Measurements from ENCODE around the gene FBXL13.
A peak's percentile ranks its signal among the peaks of the same experiment; 100 is the strongest.

The FBXL13 gene

DNA sequence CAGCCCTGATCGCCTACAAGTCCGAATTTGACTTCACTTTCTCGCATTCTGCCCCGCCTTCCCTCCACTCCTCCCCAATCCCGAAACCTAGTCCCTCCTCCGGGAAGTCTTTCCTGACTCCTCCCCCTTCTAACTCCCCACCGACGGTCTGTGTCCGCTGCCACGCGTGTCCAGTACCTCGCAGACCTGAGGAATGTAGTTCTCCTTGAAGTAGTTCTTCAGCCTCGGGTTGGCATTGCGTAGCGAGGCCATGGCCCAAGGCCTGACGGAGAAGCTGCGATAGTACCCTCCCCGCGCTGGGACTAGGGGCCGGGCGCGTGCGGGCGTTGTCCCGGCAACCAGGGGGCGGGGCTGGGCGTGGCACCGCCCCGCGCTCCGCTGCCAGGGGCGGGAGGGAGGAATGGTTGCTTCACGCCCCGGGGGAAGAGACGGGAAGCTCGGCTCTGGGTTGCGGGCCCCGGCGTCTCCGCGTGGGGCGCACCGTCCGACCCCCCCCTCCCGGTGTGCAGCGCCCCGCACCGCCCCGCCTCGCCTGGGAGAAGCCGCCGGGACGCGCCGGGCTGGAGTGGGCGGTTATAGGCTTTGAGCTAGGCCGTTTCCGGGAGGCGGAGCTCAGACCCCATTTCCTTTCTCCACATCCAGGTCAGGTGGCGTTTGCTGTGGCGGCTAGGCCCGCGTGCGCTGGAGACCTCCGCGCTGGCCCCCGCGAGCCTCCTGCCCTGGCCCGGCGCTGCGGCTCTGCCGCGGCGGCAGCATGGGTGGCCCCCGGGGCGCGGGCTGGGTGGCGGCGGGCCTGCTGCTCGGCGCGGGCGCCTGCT is at the start of gene FBXL13, which contains the start of gene ARMC10:
TSS of gene FBXL13 (minus strand) at position 278 of the 818 bp plus-strand sequence.
TSS of gene ARMC10 (plus strand) at position 622 of the 818 bp plus-strand sequence. CDS start at position 755, 133 bp downstream.
- no peak for TF ChIP-seq CREB1 (IDR thresholded peaks at IDR 0.05; ENCODE audit: low read depth)
- no peak for TF ChIP-seq FOXM1 (IDR thresholded peaks at IDR 0.05; ENCODE audit: borderline replicate concordance, low read depth)
- TF ChIP-seq TCF12 (IDR thresholded peaks at IDR 0.05; ENCODE audit: low read depth): no peak; the same call in 1 of the 2 replicates
- TF ChIP-seq EGR1 (IDR thresholded peaks at IDR 0.05): peak; percentile 54
- TF ChIP-seq YY1 (IDR thresholded peaks at IDR 0.05; ENCODE audit: low read depth): peak; percentile 68
- TF ChIP-seq, protein P1, sequence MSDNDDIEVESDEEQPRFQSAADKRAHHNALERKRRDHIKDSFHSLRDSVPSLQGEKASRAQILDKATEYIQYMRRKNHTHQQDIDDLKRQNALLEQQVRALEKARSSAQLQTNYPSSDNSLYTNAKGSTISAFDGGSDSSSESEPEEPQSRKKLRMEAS (IDR thresholded peaks at IDR 0.05): peak; percentile 72
- no peak for TF ChIP-seq ZBTB7A (IDR thresholded peaks at IDR 0.05; ENCODE audit: low read depth)
- TF ChIP-seq, protein P2, sequence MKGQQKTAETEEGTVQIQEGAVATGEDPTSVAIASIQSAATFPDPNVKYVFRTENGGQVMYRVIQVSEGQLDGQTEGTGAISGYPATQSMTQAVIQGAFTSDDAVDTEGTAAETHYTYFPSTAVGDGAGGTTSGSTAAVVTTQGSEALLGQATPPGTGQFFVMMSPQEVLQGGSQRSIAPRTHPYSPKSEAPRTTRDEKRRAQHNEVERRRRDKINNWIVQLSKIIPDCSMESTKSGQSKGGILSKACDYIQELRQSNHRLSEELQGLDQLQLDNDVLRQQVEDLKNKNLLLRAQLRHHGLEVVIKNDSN (IDR thresholded peaks at IDR 0.05): peak; percentile 81
- TF ChIP-seq TAF1 (IDR thresholded peaks at IDR 0.05; ENCODE audit: low read depth): peak; percentile 66; the same call in 1 of the 2 replicates

DNA sequence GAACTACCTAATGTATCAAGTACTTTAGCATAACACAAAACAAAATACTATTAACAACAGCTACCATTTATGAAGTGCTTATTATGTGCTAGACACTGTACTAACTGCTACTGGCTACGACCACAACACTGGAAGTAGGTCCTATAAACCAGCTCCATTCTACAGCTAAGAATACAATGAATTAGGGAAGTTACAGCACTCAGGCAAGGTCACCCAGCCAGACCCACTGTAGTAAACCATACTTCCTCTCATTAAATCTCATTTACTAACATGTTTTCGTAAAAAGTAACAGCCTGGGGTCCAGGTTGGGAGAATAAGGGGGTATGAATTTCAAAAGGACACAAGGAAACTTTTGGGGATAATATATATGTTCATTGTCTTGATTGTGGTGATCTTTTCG is 48.9 kb upstream of the FBXL13 start:
- TF ChIP-seq EP300 (IDR thresholded peaks at IDR 0.05; ENCODE audit: borderline replicate concordance) (no peak), ZBTB7A (IDR thresholded peaks at IDR 0.05; ENCODE audit: low read depth) (no peak)

DNA sequence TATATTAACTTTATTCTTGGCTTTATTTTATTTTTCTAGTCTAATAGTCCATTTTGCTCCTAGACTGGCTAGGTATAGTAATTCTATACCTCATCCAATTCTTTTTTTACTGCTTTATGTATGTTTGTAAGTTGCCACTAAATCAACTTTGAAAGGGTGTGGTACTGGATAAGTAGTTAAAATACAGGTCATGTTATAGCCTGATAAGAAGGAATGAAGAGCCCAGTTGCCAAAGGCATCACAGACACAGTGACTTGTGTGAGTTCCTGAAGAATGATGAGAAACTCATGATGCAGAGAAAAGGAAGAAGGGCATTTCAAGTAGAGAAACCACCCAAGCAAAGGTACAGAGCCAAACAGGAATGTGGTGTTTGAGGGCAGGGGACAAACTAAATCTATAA is 47.0 kb upstream of the FBXL13 start:
- TF ChIP-seq EP300 (IDR thresholded peaks at IDR 0.05; ENCODE audit: borderline replicate concordance) (no peak), YY1 (IDR thresholded peaks at IDR 0.05; ENCODE audit: low read depth) (no peak), NFIC (IDR thresholded peaks at IDR 0.05) (no peak), TAF1 (IDR thresholded peaks at IDR 0.05; ENCODE audit: low read depth) (no peak), CEBPB (IDR thresholded peaks at IDR 0.05) (no peak), FOXM1 (IDR thresholded peaks at IDR 0.05; ENCODE audit: borderline replicate concordance, low read depth) (no peak), ZBTB7A (IDR thresholded peaks at IDR 0.05; ENCODE audit: low read depth) (no peak), TEAD4 (IDR thresholded peaks at IDR 0.05) (no peak)
- TF ChIP-seq, protein P1 (IDR thresholded peaks at IDR 0.05): no peak
- TF ChIP-seq, protein P3, sequence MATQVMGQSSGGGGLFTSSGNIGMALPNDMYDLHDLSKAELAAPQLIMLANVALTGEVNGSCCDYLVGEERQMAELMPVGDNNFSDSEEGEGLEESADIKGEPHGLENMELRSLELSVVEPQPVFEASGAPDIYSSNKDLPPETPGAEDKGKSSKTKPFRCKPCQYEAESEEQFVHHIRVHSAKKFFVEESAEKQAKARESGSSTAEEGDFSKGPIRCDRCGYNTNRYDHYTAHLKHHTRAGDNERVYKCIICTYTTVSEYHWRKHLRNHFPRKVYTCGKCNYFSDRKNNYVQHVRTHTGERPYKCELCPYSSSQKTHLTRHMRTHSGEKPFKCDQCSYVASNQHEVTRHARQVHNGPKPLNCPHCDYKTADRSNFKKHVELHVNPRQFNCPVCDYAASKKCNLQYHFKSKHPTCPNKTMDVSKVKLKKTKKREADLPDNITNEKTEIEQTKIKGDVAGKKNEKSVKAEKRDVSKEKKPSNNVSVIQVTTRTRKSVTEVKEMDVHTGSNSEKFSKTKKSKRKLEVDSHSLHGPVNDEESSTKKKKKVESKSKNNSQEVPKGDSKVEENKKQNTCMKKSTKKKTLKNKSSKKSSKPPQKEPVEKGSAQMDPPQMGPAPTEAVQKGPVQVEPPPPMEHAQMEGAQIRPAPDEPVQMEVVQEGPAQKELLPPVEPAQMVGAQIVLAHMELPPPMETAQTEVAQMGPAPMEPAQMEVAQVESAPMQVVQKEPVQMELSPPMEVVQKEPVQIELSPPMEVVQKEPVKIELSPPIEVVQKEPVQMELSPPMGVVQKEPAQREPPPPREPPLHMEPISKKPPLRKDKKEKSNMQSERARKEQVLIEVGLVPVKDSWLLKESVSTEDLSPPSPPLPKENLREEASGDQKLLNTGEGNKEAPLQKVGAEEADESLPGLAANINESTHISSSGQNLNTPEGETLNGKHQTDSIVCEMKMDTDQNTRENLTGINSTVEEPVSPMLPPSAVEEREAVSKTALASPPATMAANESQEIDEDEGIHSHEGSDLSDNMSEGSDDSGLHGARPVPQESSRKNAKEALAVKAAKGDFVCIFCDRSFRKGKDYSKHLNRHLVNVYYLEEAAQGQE (IDR thresholded peaks at IDR 0.05; ENCODE audit: low read depth): no peak

DNA sequence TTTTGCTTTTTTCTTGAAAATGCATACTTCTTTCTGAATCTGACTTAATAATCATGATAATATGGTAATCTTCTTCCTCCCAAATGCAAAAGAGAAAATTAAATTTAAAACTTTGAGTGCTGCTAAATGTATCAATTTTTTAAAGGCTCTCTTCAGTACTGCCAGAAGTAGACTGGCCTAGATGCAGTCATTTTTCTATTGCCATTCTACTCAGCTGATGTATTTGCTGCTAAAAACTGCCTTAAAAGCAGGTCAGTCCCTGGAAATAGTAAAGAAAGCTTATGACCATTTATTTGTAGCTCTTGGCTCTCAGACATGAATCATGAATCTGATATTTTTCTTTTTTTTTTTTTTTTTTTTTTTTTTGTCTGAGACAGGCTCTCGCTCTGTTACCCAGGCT is 45.8 kb upstream of the FBXL13 start:
- TF ChIP-seq EP300 (IDR thresholded peaks at IDR 0.05; ENCODE audit: borderline replicate concordance) (no peak), TEAD4 (IDR thresholded peaks at IDR 0.05) (no peak), CEBPB (IDR thresholded peaks at IDR 0.05) (no peak), TAF1 (IDR thresholded peaks at IDR 0.05; ENCODE audit: low read depth) (no peak), FOXM1 (IDR thresholded peaks at IDR 0.05; ENCODE audit: borderline replicate concordance, low read depth) (no peak), YY1 (IDR thresholded peaks at IDR 0.05; ENCODE audit: low read depth) (no peak), ZBTB7A (IDR thresholded peaks at IDR 0.05; ENCODE audit: low read depth) (no peak), EGR1 (IDR thresholded peaks at IDR 0.05) (no peak), NFIC (IDR thresholded peaks at IDR 0.05) (no peak), RAD21 (IDR thresholded peaks at IDR 0.05; ENCODE audit: low read depth) (no peak), CREB1 (IDR thresholded peaks at IDR 0.05; ENCODE audit: low read depth) (no peak), TCF12 (IDR thresholded peaks at IDR 0.05; ENCODE audit: low read depth) (no peak)
- TF ChIP-seq, protein P3 (IDR thresholded peaks at IDR 0.05; ENCODE audit: low read depth): no peak
- TF ChIP-seq, protein P2 (IDR thresholded peaks at IDR 0.05): no peak
- TF ChIP-seq, protein P1 (IDR thresholded peaks at IDR 0.05): no peak

DNA sequence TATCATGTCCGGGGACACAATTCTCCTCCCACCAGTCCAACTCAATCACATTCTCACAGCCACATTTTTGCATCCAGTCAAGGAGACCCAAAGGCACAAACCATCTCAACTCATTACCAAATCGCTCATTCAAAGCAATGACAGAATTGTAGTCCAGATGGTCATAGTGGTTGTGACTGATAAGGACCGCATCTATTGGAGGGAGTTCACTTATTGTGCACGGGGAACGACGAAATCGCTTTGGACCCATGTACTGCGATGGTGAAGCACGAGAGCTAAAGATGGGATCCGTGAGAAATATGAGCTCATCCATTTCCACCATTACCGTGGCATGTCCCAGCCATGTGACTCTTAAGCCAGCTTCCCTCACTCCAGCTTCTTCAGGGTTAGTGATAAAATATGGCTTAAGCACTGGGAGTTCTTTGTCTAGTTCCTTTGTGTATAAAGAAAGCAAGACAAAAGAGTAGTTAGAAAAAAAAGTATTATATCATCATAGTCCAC is 45.2 kb upstream of the FBXL13 start:
- TF ChIP-seq EGR1 (IDR thresholded peaks at IDR 0.05) (no peak), YY1 (IDR thresholded peaks at IDR 0.05; ENCODE audit: low read depth) (no peak), CREB1 (IDR thresholded peaks at IDR 0.05; ENCODE audit: low read depth) (no peak), CEBPB (IDR thresholded peaks at IDR 0.05) (no peak), TEAD4 (IDR thresholded peaks at IDR 0.05) (no peak), FOXM1 (IDR thresholded peaks at IDR 0.05; ENCODE audit: borderline replicate concordance, low read depth) (no peak), TAF1 (IDR thresholded peaks at IDR 0.05; ENCODE audit: low read depth) (no peak), TCF12 (IDR thresholded peaks at IDR 0.05; ENCODE audit: low read depth) (no peak), RAD21 (IDR thresholded peaks at IDR 0.05; ENCODE audit: low read depth) (no peak), EP300 (IDR thresholded peaks at IDR 0.05; ENCODE audit: borderline replicate concordance) (no peak), NFIC (IDR thresholded peaks at IDR 0.05) (no peak), ZBTB7A (IDR thresholded peaks at IDR 0.05; ENCODE audit: low read depth) (no peak)
- TF ChIP-seq, protein P3 (IDR thresholded peaks at IDR 0.05; ENCODE audit: low read depth): no peak
- TF ChIP-seq, protein P2 (IDR thresholded peaks at IDR 0.05): no peak
- TF ChIP-seq, protein P1 (IDR thresholded peaks at IDR 0.05): no peak

Data from Ishikawa (cell line).